DOHH2 (cell line): ENCODE data around the gene OR5K2.

Experiments
- CTCF ChIP-seq: fragments of 200-600 bp; sonication (generic); IDR thresholded peaks from one replicate; pipeline ENCODE4 v1.5.1; 2014; ENCODE audit warnings: antibody characterized with exemption, mild to moderate bottlenecking, low read depth, low read length; ENCODE audit not compliant: poor library complexity, severe bottlenecking
- EZH2phosphoT487 ChIP-seq: fragments of 200-600 bp; sonication (generic); IDR thresholded peaks from 2 replicates; pipeline ENCODE4 v1.6.1; 2017; ENCODE audit warnings: borderline replicate concordance, mild to moderate bottlenecking, antibody characterized with exemption, low read length, moderate library complexity, mixed read lengths

GRCh38 chr3:98519351-98519750 lies 21.9 kb downstream of the OR5K2 start:
- TF ChIP-seq CTCF: no peak
- no peak for TF ChIP-seq EZH2phosphoT487
